ENCODE results near the gene ZNF212.

ZNF212 gene

GRCh38 chr7:149277871-149278270 lies 38.4 kb downstream of the ZNF212 start:
- no peak overlapping the region for H3K4me3 ChIP-seq (ENCODE audit: low read depth in 1 of 2, low read length in 1 of 2)
- no peak overlapping the region for H3K27ac ChIP-seq
- no peaks in the 10 kb centered on the region for H3K27me3 ChIP-seq
- no peak for TF ChIP-seq CTCF (IDR thresholded peaks at IDR 0.05)
- H3K9me3 ChIP-seq = no peaks in the 10 kb centered on the region
- H3K36me3 ChIP-seq = peaks cover 3% of the 10 kb centered on the region
- no peaks in the 10 kb centered on the region for H3K4me1 ChIP-seq (ENCODE audit: control insufficient read depth in 1 of 2, insufficient read depth in 1 of 2, low read depth in 1 of 2, low read length in 1 of 2)

- no peak for TF ChIP-seq CTCF (IDR thresholded peaks at IDR 0.05)
- H3K27ac ChIP-seq = no peak overlapping the region
Observed at GRCh38 chr7:149278396-149278795, 38.9 kb downstream of the ZNF212 start.

GRCh38 chr7:149279111-149279743 lies 39.8 kb downstream of the ZNF212 start:
- peaks cover 6% of the 10 kb centered on the region for H3K27me3 ChIP-seq
- H3K4me1 ChIP-seq (ENCODE audit: control insufficient read depth in 1 of 2, insufficient read depth in 1 of 2, low read depth in 1 of 2, low read length in 1 of 2) = no peaks in the 10 kb centered on the region
- TF ChIP-seq CTCF (IDR thresholded peaks at IDR 0.05) = no peak
- no peaks in the 10 kb centered on the region for H3K9me3 ChIP-seq
- no peak overlapping the region for H3K27ac ChIP-seq
- peaks cover 3% of the 10 kb centered on the region for H3K36me3 ChIP-seq
- no peak overlapping the region for H3K4me3 ChIP-seq (ENCODE audit: low read depth in 1 of 2, low read length in 1 of 2)

More at GRCh38 chr7:149278396-149278795, 38.9 kb downstream of the ZNF212 start:
- Histone ChIP-seq H3K36me3 (peaks cover 3% of the 10 kb centered on the region), H3K4me1 (ENCODE audit: control insufficient read depth in 1 of 2, insufficient read depth in 1 of 2, low read depth in 1 of 2, low read length in 1 of 2) (no peaks in the 10 kb centered on the region), H3K27me3 (no peaks in the 10 kb centered on the region), H3K4me3 (ENCODE audit: low read depth in 1 of 2, low read length in 1 of 2) (no peak overlapping the region), H3K9me3 (no peaks in the 10 kb centered on the region)

GRCh38 chr7:149280151-149280550 lies 40.7 kb downstream of the ZNF212 start:
- no peak for TF ChIP-seq CTCF (IDR thresholded peaks at IDR 0.05)
- Histone ChIP-seq H3K4me3 (ENCODE audit: low read depth in 1 of 2, low read length in 1 of 2) (no peak overlapping the region), H3K36me3 (peaks cover 3% of the 10 kb centered on the region), H3K4me1 (ENCODE audit: control insufficient read depth in 1 of 2, insufficient read depth in 1 of 2, low read depth in 1 of 2, low read length in 1 of 2) (peaks cover 7% of the 10 kb centered on the region in 2 experiments), H3K9me3 (no peaks in the 10 kb centered on the region), H3K27ac (no peak overlapping the region), H3K27me3 (peaks cover 15% of the 10 kb centered on the region)

GRCh38 chr7:149280661-149281507 lies 41.4 kb downstream of the ZNF212 start:
- Histone ChIP-seq H3K27ac (no peak overlapping the region), H3K4me1 (ENCODE audit: control insufficient read depth in 1 of 2, insufficient read depth in 1 of 2, low read depth in 1 of 2, low read length in 1 of 2) (peaks cover 14% of the 10 kb centered on the region in 2 experiments), H3K9me3 (no peaks in the 10 kb centered on the region), H3K4me3 (ENCODE audit: low read depth in 1 of 2, low read length in 1 of 2) (no peak overlapping the region), H3K27me3 (peaks cover 23% of the 10 kb centered on the region), H3K36me3 (peaks cover 3% of the 10 kb centered on the region)
- TF ChIP-seq CTCF (IDR thresholded peaks at IDR 0.05) = no peak
